ENCODE results near the gene ZNF385A. TPM values are rescaled to one million over a fixed set of nuclear protein-coding genes. Genes with fewer than 3 reads are reported as not detected.

The ZNF385A gene
- total and polyA plus RNA-seq, 2 donors from 2014 or later = 10.2 to 16.6 TPM

DNA sequence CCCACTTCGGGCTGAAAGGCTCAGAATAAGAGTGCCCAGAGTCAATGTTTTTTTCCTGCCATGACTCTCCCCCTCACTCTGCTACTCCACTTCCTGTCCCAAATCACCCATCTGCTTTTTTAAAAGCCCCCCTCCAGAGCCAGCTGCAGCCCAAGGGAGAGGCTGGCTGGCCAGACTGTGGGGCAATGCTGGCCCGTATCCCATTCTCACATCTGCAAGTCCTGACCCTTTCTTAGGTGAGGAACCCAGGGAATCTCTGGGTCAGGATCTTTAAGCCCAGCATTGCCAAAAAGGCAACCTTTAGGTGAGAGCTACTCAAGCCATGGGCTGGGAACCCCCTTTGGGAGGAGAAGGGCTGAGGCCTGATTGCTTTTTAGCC lies 36.2 kb upstream of the ZNF385A start:
- peaks cover 0 to 7% (median 4%) of the 10 kb centered on the region in 3 donors for H3K4me1 ChIP-seq (ENCODE audit: control insufficient read depth in 2 of 3, insufficient read depth in 2 of 3, low read depth in 1 of 3, low read length in 3 of 3)
- TF ChIP-seq, protein P1, sequence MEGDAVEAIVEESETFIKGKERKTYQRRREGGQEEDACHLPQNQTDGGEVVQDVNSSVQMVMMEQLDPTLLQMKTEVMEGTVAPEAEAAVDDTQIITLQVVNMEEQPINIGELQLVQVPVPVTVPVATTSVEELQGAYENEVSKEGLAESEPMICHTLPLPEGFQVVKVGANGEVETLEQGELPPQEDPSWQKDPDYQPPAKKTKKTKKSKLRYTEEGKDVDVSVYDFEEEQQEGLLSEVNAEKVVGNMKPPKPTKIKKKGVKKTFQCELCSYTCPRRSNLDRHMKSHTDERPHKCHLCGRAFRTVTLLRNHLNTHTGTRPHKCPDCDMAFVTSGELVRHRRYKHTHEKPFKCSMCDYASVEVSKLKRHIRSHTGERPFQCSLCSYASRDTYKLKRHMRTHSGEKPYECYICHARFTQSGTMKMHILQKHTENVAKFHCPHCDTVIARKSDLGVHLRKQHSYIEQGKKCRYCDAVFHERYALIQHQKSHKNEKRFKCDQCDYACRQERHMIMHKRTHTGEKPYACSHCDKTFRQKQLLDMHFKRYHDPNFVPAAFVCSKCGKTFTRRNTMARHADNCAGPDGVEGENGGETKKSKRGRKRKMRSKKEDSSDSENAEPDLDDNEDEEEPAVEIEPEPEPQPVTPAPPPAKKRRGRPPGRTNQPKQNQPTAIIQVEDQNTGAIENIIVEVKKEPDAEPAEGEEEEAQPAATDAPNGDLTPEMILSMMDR (IDR thresholded peaks at IDR 0.05; ENCODE audit: borderline replicate concordance, extremely low read depth, insufficient read depth) = no peak
- no peak overlapping the region for H3K27ac ChIP-seq (ENCODE audit: low read depth in 2 of 2, low read length in 2 of 2)
- DNase-seq = no peak
- no peak overlapping the region for H3K4me3 ChIP-seq (ENCODE audit: low read length in 3 of 3)
- H3K36me3 ChIP-seq (ENCODE audit: control insufficient read depth in 2 of 3, insufficient read depth in 3 of 3, low read length in 3 of 3) = no peaks in the 10 kb centered on the region
- H3K27me3 ChIP-seq (ENCODE audit: control insufficient read depth, insufficient read depth, low read length) = no peaks in the 10 kb centered on the region
- H3K9me3 ChIP-seq (ENCODE audit: control insufficient read depth in 2 of 3, insufficient read depth in 1 of 3, low read length in 3 of 3) = no peaks in the 10 kb centered on the region
- H3K9ac ChIP-seq (ENCODE audit: low read length in 3 of 3) = no peak overlapping the region
- intact Hi-C loops (cut with DNase I) = no loop called here
- no peak for FAIRE-seq

DNA sequence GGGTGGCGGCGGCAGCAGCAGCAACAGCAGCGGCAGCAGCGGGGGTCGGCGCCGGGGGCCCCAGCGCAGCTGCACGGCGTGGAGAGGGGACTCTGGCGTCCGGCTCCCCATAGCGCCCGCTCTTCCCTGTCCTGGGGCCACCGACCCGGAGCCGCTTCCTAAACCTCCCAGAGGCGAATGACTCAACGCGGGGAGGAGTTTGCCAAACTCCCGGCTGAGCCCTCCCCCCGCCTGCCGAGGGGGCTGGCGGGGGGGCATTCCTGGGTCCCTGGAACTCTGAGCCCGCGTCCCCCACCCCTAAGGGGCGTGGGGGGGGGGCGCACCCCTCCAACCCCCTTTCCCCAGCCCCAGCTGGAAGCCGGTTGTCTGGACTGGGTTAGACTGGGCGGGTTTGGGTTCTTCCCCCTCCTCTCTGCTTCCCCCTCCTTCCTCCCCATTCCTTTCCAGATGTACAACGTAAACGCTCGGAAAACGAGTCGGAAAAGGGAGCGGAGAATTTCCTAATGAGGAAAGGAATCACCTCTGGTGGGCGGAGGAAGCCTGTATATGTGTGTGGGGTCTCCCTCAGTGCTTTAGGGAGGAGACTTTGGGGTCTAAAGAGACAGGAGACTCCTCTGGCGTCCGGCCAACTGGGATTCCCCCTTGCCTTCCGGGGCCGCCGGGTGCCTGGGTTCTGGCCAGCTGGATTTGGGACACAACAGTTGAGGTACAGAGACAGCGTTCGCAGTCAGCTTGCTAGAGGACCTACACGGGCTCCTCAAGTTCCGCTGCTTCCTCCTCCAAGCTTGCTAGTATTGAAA lies 34.8 kb upstream of the ZNF385A start, which contains the start of gene ITGA5:
Gene ITGA5, minus strand, starts transcription at position 179 of the 800 bp plus-strand sequence. Its CDS starts 68 bp downstream, at position 111.
- FAIRE-seq = no peak
- Histone ChIP-seq H3K9ac (ENCODE audit: low read length in 3 of 3) (peak within 1 kb of the TSS; percentile 42 to 75 (median 71)), H3K4me3 (ENCODE audit: low read length in 3 of 3) (peak within 1 kb of the TSS; percentile 64 to 72 (median 69)), H3K36me3 (ENCODE audit: control insufficient read depth in 2 of 3, insufficient read depth in 3 of 3, low read length in 3 of 3) (no peaks in the 10 kb centered on the region), H3K9me3 (ENCODE audit: control insufficient read depth in 2 of 3, insufficient read depth in 1 of 3, low read length in 3 of 3) (no peaks in the 10 kb centered on the region), H3K27ac (ENCODE audit: low read depth in 2 of 2, low read length in 2 of 2) (peak within 1 kb of the TSS; percentile 45 to 63), H3K4me1 (ENCODE audit: control insufficient read depth in 2 of 3, insufficient read depth in 2 of 3, low read depth in 1 of 3, low read length in 3 of 3) (peaks cover 0 to 12% (median 9%) of the 10 kb centered on the region in 3 donors), H3K27me3 (ENCODE audit: control insufficient read depth, insufficient read depth, low read length) (no peaks in the 10 kb centered on the region)
- intact Hi-C loops (cut with DNase I) = no loop called here
- DNase-seq = peak; percentile 40 to 92 (median 71)
- TF ChIP-seq, protein P1 (IDR thresholded peaks at IDR 0.05; ENCODE audit: borderline replicate concordance, extremely low read depth, insufficient read depth) = no peak

DNA sequence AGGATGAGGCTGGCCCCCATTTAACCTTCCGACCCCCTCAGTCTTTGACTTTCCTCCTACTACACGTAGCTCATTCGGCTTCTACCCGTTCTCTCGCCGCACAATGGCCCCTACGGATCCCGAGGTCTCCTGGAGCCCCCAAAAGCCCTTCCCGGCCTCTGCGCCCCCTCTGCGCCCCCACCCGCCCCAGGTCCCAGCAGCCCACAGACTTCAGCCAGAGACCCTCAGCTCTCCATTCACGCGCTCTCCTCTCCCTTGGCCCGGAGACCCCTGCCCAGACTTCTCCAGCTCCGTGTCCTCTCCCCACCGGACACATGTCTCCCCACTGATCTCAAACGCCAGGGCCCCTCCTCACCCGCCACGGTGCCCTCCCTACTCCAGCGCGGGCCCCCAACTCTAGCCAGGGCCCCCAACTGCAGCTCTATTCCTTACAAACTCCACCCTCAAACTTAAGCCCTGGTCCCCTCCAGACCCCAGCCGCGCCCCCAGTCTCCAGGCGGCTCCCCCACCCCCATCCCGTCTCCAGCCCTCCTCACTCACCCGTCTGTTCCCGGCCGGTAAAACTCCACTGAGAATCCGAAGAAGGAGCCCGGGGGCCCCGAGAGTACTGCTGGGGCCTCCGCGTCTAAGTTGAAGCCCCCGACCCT lies 34.0 kb upstream of the ZNF385A start:
- TF ChIP-seq, protein P1 (IDR thresholded peaks at IDR 0.05; ENCODE audit: borderline replicate concordance, extremely low read depth, insufficient read depth) = no peak
- Histone ChIP-seq H3K27me3 (ENCODE audit: control insufficient read depth, insufficient read depth, low read length) (no peaks in the 10 kb centered on the region), H3K4me1 (ENCODE audit: control insufficient read depth in 2 of 3, insufficient read depth in 2 of 3, low read depth in 1 of 3, low read length in 3 of 3) (peaks cover 0 to 12% (median 11%) of the 10 kb centered on the region in 3 donors), H3K27ac (ENCODE audit: low read depth in 2 of 2, low read length in 2 of 2) (peak overlapping the region; percentile 44 to 57), H3K36me3 (ENCODE audit: control insufficient read depth in 2 of 3, insufficient read depth in 3 of 3, low read length in 3 of 3) (no peaks in the 10 kb centered on the region), H3K9ac (ENCODE audit: low read length in 3 of 3) (peak overlapping the region; percentile 10 to 71 (median 42)), H3K9me3 (ENCODE audit: control insufficient read depth in 2 of 3, insufficient read depth in 1 of 3, low read length in 3 of 3) (no peaks in the 10 kb centered on the region), H3K4me3 (ENCODE audit: low read length in 3 of 3) (peak overlapping the region; percentile 58 to 72 (median 69))
- DNase-seq (peak in 4 of 5 donors; percentile 35 to 71 (median 53)), FAIRE-seq (no peak)
- intact Hi-C loops (cut with DNase I) = no loop called here
